MCF 10A (cell line): ENCODE results near the gene TCAP. TPM values are rescaled to one million over a fixed set of nuclear protein-coding genes. Genes with fewer than 3 reads are reported as not detected.
"Not testable (repeated sequence)": the region's sequence is repeated elsewhere in the genome, so short reads cannot be mapped to it uniquely, and the experiment has no call there.

Experiments used
- BruUV-seq: library from RNA; stranded (reverse); fragments of 400-500 nt; replicated peaks from 2 replicates; lab custom pipeline; 2021; lab: Mats Ljungman, UMichigan
- CTCF ChIA-PET: fragments of 300-600 bp; sonication (Branson Sonifier 250); formaldehyde crosslinking; extraction: SDS; loops from one replicate; lab custom pipeline; 2021; ENCODE audit warnings: antibody characterized with exemption, inconsistent platforms; lab: Yijun Ruan, JAX
- POLR2A ChIA-PET: fragments of 300-600, 350-650 bp; sonication (Branson Sonifier 250); formaldehyde crosslinking; extraction: SDS; loops from one replicate; lab custom pipeline; 2020; ENCODE audit warnings: antibody characterized with exemption, inconsistent platforms; lab: Yijun Ruan, JAX
- DNase-seq: peaks from one replicate; pipeline ENCODE4 v3.0.0-alpha.2; 2018; ENCODE audit not compliant: unreplicated experiment
- H3K27ac Mint-ChIP-seq: one replicate; pipeline ENCODE4 v1.8.0; 2022; ENCODE audit warnings: mild to moderate bottlenecking, low read depth, mixed read lengths; ENCODE audit not compliant: unreplicated experiment
- H3K27me3 Mint-ChIP-seq: one replicate; pipeline ENCODE4 v1.8.0; 2022; ENCODE audit warnings: mixed read lengths; ENCODE audit not compliant: insufficient read depth, unreplicated experiment
- H3K36me3 Mint-ChIP-seq: one replicate; pipeline ENCODE4 v1.8.0; 2022; ENCODE audit warnings: mild to moderate bottlenecking, moderate library complexity, mixed read lengths; ENCODE audit not compliant: insufficient read depth, unreplicated experiment
- H3K4me1 Mint-ChIP-seq: one replicate; pipeline ENCODE4 v1.8.0; 2022; ENCODE audit warnings: mixed read lengths; ENCODE audit not compliant: insufficient read depth, unreplicated experiment
- H3K4me3 Mint-ChIP-seq: one replicate; pipeline ENCODE4 v1.8.0; 2022; ENCODE audit warnings: mild to moderate bottlenecking, moderate library complexity, mixed read lengths; ENCODE audit not compliant: unreplicated experiment
- H3K9me3 Mint-ChIP-seq: one replicate; pipeline ENCODE4 v1.8.0; 2022; ENCODE audit warnings: mixed read lengths; ENCODE audit not compliant: unreplicated experiment
- intact Hi-C: fragments of 100-400 bp; cut with micrococcal nuclease; formaldehyde crosslinking; loops from 2 replicates; pipeline ENCODE4 v1.14.1; 2022
- total RNA-seq: library from RNA; stranded (reverse); gene quantifications from 2 replicates; pipeline ENCODE4 v1.2.3, GENCODE V29; 2022
- TF ChIP-seq, protein P1 (sequence below): fragments of 200-600 bp; IDR thresholded peaks from one replicate; pipeline ENCODE4 v1.8.0; 2022; ENCODE audit warnings: antibody characterized with exemption, mild to moderate bottlenecking; ENCODE audit not compliant: unreplicated experiment

The TCAP gene
- total RNA-seq, 1 experiment from 2014 or later: 0.37 TPM

- Mint-ChIP-seq H3K27ac (no peak overlapping the region), H3K27me3 (no peaks in the 10 kb centered on the region), H3K36me3 (peaks cover 56% of the 10 kb centered on the region), H3K9me3 (no peaks in the 10 kb centered on the region), H3K4me3 (no peak overlapping the region), H3K4me1 (peaks cover 11% of the 10 kb centered on the region)
- no peak for DNase-seq
- BruUV-seq: no TSS peak
- TF ChIP-seq, protein P1, sequence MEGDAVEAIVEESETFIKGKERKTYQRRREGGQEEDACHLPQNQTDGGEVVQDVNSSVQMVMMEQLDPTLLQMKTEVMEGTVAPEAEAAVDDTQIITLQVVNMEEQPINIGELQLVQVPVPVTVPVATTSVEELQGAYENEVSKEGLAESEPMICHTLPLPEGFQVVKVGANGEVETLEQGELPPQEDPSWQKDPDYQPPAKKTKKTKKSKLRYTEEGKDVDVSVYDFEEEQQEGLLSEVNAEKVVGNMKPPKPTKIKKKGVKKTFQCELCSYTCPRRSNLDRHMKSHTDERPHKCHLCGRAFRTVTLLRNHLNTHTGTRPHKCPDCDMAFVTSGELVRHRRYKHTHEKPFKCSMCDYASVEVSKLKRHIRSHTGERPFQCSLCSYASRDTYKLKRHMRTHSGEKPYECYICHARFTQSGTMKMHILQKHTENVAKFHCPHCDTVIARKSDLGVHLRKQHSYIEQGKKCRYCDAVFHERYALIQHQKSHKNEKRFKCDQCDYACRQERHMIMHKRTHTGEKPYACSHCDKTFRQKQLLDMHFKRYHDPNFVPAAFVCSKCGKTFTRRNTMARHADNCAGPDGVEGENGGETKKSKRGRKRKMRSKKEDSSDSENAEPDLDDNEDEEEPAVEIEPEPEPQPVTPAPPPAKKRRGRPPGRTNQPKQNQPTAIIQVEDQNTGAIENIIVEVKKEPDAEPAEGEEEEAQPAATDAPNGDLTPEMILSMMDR: no peak
- intact Hi-C loops: no loop called here
- CTCF ChIA-PET: interaction anchor here (0.9 to 2.4 kb wide), 3 partner anchors 9 to 88 kb away, joined by 4 to 8 read pairs (median 5); no protein-coding TSS in a partner anchor
- POLR2A ChIA-PET: interaction anchor here (0.6 to 1.4 kb wide), 2 partner anchors 9 to 21 kb away, joined by 3 to 5 read pairs; partner anchors contain the start of gene ERBB2
These were observed 44.3 kb downstream of the TCAP start for GRCh38 chr17:39709319-39709997.

- H3K4me3 Mint-ChIP-seq: no peak overlapping the region
- no TSS peak for BruUV-seq
- ChIA-PET POLR2A (interaction anchor here (0.6 to 1.2 kb wide), 3 partner anchors 10 to 22 kb away, joined by 3 to 6 read pairs (median 3); partner anchors contain the start of genes ERBB2 and MIEN1), CTCF (interaction anchor here (0.7 to 1.1 kb wide), 4 partner anchors 9 to 306 kb away, joined by 3 to 5 read pairs (median 4); no protein-coding TSS in a partner anchor)
- H3K27me3 Mint-ChIP-seq: no peaks in the 10 kb centered on the region
- no peak for DNase-seq
- intact Hi-C loops: no loop called here
- TF ChIP-seq, protein P1: no peak
- H3K36me3 Mint-ChIP-seq: peaks cover 64% of the 10 kb centered on the region
- no peaks in the 10 kb centered on the region for H3K9me3 Mint-ChIP-seq
- H3K4me1 Mint-ChIP-seq: peaks cover 5% of the 10 kb centered on the region
- no peak overlapping the region for H3K27ac Mint-ChIP-seq
These were observed 45.1 kb downstream of the TCAP start for GRCh38 chr17:39709998-39710964.

GRCh38 chr17:39711071-39711470 lies 45.9 kb downstream of the TCAP start:
- BruUV-seq, intact Hi-C loops, H3K27me3 Mint-ChIP-seq, DNase-seq, H3K9me3 Mint-ChIP-seq, H3K4me3 Mint-ChIP-seq, H3K27ac Mint-ChIP-seq, H3K4me1 Mint-ChIP-seq: not testable (repeated sequence)
- POLR2A ChIA-PET: interaction anchor here (0.9 to 1.2 kb wide), 2 partner anchors 11 to 19 kb away, joined by 3 to 6 read pairs; partner anchors contain the start of genes ERBB2 and MIEN1
- CTCF ChIA-PET: interaction anchor here (0.6 to 1.1 kb wide), 5 partner anchors 10 to 305 kb away, joined by 3 to 5 read pairs (median 4); no protein-coding TSS in a partner anchor
- H3K36me3 Mint-ChIP-seq: peaks cover 67% of the 10 kb centered on the region

DNA sequence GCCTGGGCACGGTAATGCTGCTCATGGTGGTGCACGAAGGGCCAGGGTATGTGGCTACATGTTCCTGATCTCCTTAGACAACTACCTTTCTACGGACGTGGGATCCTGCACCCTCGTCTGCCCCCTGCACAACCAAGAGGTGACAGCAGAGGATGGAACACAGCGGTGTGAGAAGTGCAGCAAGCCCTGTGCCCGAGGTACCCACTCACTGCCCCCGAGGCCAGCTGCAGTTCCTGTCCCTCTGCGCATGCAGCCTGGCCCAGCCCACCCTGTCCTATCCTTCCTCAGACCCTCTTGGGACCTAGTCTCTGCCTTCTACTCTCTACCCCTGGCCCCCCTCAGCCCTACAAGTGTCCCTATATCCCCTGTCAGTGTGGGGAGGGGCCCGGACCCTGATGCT lies 46.7 kb downstream of the TCAP start:
- Mint-ChIP-seq H3K27me3 (no peaks in the 10 kb centered on the region), H3K9me3 (no peaks in the 10 kb centered on the region), H3K4me3 (no peak overlapping the region), H3K27ac (no peak overlapping the region), H3K4me1 (peaks cover 5% of the 10 kb centered on the region), H3K36me3 (peaks cover 65% of the 10 kb centered on the region)
- no TSS peak for BruUV-seq
- intact Hi-C loops: no loop called here
- TF ChIP-seq, protein P1: no peak
- POLR2A ChIA-PET: no interaction called here
- no peak for DNase-seq
- CTCF ChIA-PET: no interaction called here
